Urinary bladder (tissue), 2 donors: ENCODE data around the gene BCAP31. TPM values are rescaled to one million over a fixed set of nuclear protein-coding genes. Genes with fewer than 3 reads are reported as not detected.

ENCODE experiments used
- polyA plus RNA-seq: library from polyadenylated mRNA; stranded (reverse); fragments of 200-250 nt; gene quantifications from one replicate; pipeline ENCODE4 v1.2.3, GENCODE V29; 2013
- small RNA-seq: library from RNA; depleted of rRNA; stranded (forward); fragments of <200 nt; gene quantifications from one replicate; pipeline ENCODE3, GENCODE V24; 2014
- total RNA-seq: library from RNA; depleted of rRNA; stranded (reverse); fragments of >200 nt; gene quantifications from one replicate; pipeline ENCODE4 v1.2.3, GENCODE V29; 2014
- donor health status: healthy.

BCAP31 gene
- total and polyA plus RNA-seq, 2 donors, result 68.6 to 239 TPM

Small RNA genes within 50 kb of the gene (small RNA-seq; reads per million reads assigned to genes)
- not detected for gene RN7SL687P

Other genes with a start within 250 kb of the BCAP31 start
- 57.7 TPM for gene BGN, start 229.4 kb downstream of the BCAP31 start, total RNA-seq
- 189 TPM for gene BGN, start 229.4 kb downstream of the BCAP31 start, polyA plus RNA-seq
- 0.69 TPM for gene ATP2B3, start 206.7 kb downstream of the BCAP31 start, total RNA-seq
- 0.10 TPM for gene ATP2B3, start 206.7 kb downstream of the BCAP31 start, polyA plus RNA-seq
- 11.8 TPM for gene CCNQ, start 125.2 kb downstream of the BCAP31 start, total RNA-seq
- gene CCNQ, start 125.2 kb downstream of the BCAP31 start, polyA plus RNA-seq, result 33.1 TPM
- 0.63 TPM for gene DUSP9, start 77.2 kb downstream of the BCAP31 start, total RNA-seq
- gene DUSP9, start 77.2 kb downstream of the BCAP31 start, polyA plus RNA-seq, result 1.2 TPM
- 10.3 TPM for gene PNCK, start 50.6 kb downstream of the BCAP31 start, total RNA-seq
- gene PNCK, start 50.6 kb downstream of the BCAP31 start, polyA plus RNA-seq, result 73.7 TPM
- 10.0 TPM for gene SLC6A8, start 36.5 kb downstream of the BCAP31 start, total RNA-seq
- 76.1 TPM for gene SLC6A8, start 36.5 kb downstream of the BCAP31 start, polyA plus RNA-seq
- 5.2 TPM for gene ABCD1, start 469 bp upstream of the BCAP31 start, total RNA-seq
- 19.0 TPM for gene ABCD1, start 469 bp upstream of the BCAP31 start, polyA plus RNA-seq
- gene PLXNB3, start 39.9 kb upstream of the BCAP31 start, total RNA-seq, result 5.9 TPM
- 25.8 TPM for gene PLXNB3, start 39.9 kb upstream of the BCAP31 start, polyA plus RNA-seq
- 4.3 TPM for gene SRPK3, start 56.7 kb upstream of the BCAP31 start, total RNA-seq
- gene SRPK3, start 56.7 kb upstream of the BCAP31 start, polyA plus RNA-seq, result 2.3 TPM
- gene IDH3G, start 70.0 kb upstream of the BCAP31 start, total RNA-seq, result 21.0 TPM
- gene IDH3G, start 70.0 kb upstream of the BCAP31 start, polyA plus RNA-seq, result 67.4 TPM
- 102 TPM for gene SSR4, start 70.3 kb upstream of the BCAP31 start, total RNA-seq
- 326 TPM for gene SSR4, start 70.3 kb upstream of the BCAP31 start, polyA plus RNA-seq
- gene PDZD4, start 106.2 kb upstream of the BCAP31 start, total RNA-seq, result 6.6 TPM
- gene PDZD4, start 106.2 kb upstream of the BCAP31 start, polyA plus RNA-seq, result 28.0 TPM
- gene L1CAM, start 161.8 kb upstream of the BCAP31 start, total RNA-seq, result 5.6 TPM
- gene L1CAM, start 161.8 kb upstream of the BCAP31 start, polyA plus RNA-seq, result 12.7 TPM
- 0.53 TPM for gene AVPR2, start 180.3 kb upstream of the BCAP31 start, total RNA-seq
- gene AVPR2, start 180.3 kb upstream of the BCAP31 start, polyA plus RNA-seq, result 7.7 TPM
- gene ARHGAP4, start 201.9 kb upstream of the BCAP31 start, total RNA-seq, result 11.6 TPM
- gene ARHGAP4, start 201.9 kb upstream of the BCAP31 start, polyA plus RNA-seq, result 28.4 TPM
- gene NAA10, start 210.7 kb upstream of the BCAP31 start, total RNA-seq, result 24.7 TPM
- 139 TPM for gene NAA10, start 210.7 kb upstream of the BCAP31 start, polyA plus RNA-seq
- gene RENBP, start 220.3 kb upstream of the BCAP31 start, total RNA-seq, result 4.4 TPM
- 12.1 TPM for gene RENBP, start 220.3 kb upstream of the BCAP31 start, polyA plus RNA-seq
- gene HCFC1, start 247.4 kb upstream of the BCAP31 start, total RNA-seq, result 15.4 TPM
- gene HCFC1, start 247.4 kb upstream of the BCAP31 start, polyA plus RNA-seq, result 35.2 TPM
- 2.3 TPM for gene TMEM187, start 248.4 kb upstream of the BCAP31 start, total RNA-seq
- gene TMEM187, start 248.4 kb upstream of the BCAP31 start, polyA plus RNA-seq, result 13.6 TPM